ENCODE measurements around the gene IL1A.

Gene IL1A

GRCh38 chr2:112818094-112818902 is 34.0 kb upstream of the IL1A start:
- DNase-seq (ENCODE audit: low read depth in 2 of 2), result no peak

GRCh38 chr2:112817082-112817689 is 32.9 kb upstream of the IL1A start:
- DNase-seq (ENCODE audit: low read depth in 2 of 2), result no peak

- DNase-seq (ENCODE audit: low read depth in 2 of 2), result no peak
Measured at GRCh38 chr2:112814278-112814677, 30.0 kb upstream of the IL1A start.

GRCh38 chr2:112813280-112813966 is 29.1 kb upstream of the IL1A start:
- DNase-seq (ENCODE audit: low read depth in 2 of 2), result no peak

- no peak for DNase-seq (ENCODE audit: low read depth in 2 of 2)
Measured at GRCh38 chr2:112812318-112813267, 28.3 kb upstream of the IL1A start.

GRCh38 chr2:112811841-112812306 is 27.6 kb upstream of the IL1A start:
- DNase-seq (ENCODE audit: low read depth in 2 of 2), result no peak

- DNase-seq (ENCODE audit: low read depth in 2 of 2), result no peak
Measured at GRCh38 chr2:112811276-112811831, 27.1 kb upstream of the IL1A start.

- no peak for DNase-seq (ENCODE audit: low read depth in 2 of 2)
Measured at GRCh38 chr2:112809112-112809511, 24.8 kb upstream of the IL1A start.

GRCh38 chr2:112807233-112807807 is 23.0 kb upstream of the IL1A start:
- no peak for DNase-seq (ENCODE audit: low read depth in 2 of 2)

GRCh38 chr2:112805542-112805941 is 21.2 kb upstream of the IL1A start:
- no peak for DNase-seq (ENCODE audit: low read depth in 2 of 2)

- DNase-seq (ENCODE audit: low read depth in 2 of 2), result no peak
Measured at GRCh38 chr2:112803691-112804521, 19.6 kb upstream of the IL1A start.

- no peak for DNase-seq (ENCODE audit: low read depth in 2 of 2)
Measured at GRCh38 chr2:112800881-112801583, 16.7 kb upstream of the IL1A start.

- DNase-seq (ENCODE audit: low read depth in 2 of 2), result no peak
Measured at GRCh38 chr2:112798979-112799975, 15.0 kb upstream of the IL1A start.

- no peak for DNase-seq (ENCODE audit: low read depth in 2 of 2)
Measured at GRCh38 chr2:112796486-112796885, 12.2 kb upstream of the IL1A start.

GRCh38 chr2:112795774-112796173 is 11.5 kb upstream of the IL1A start:
- no peak for DNase-seq (ENCODE audit: low read depth in 2 of 2)

GRCh38 chr2:112794841-112795240 is 10.5 kb upstream of the IL1A start:
- no peak for DNase-seq (ENCODE audit: low read depth in 2 of 2)

GRCh38 chr2:112794131-112794733 is 9.9 kb upstream of the IL1A start:
- no peak for DNase-seq (ENCODE audit: low read depth in 2 of 2)
